GM12892 (cell line): ENCODE results near the gene EML6. TPM values are rescaled to one million over a fixed set of nuclear protein-coding genes. Genes with fewer than 3 reads are reported as not detected.

ENCODE experiments used
- DNase-seq: peaks from one replicate; pipeline ENCODE4 v3.0.0; 2011; ENCODE audit not compliant: insufficient read length
- FAIRE-seq: peaks from 2 replicates; lab custom pipeline; 2011; peaks lifted over from hg19 to GRCh38; lab: Jason Lieb, UNC
- POLR2A ChIP-seq: IDR thresholded peaks from 2 replicates; pipeline ENCODE4 v1.6.1; 2011; ENCODE audit warnings: low read depth, low read length, control low read depth
- POLR2AphosphoS5 ChIP-seq: IDR thresholded peaks from 2 replicates; pipeline ENCODE4 v1.6.1; 2011; ENCODE audit warnings: low read depth, low read length, control low read depth
- TAF1 ChIP-seq: IDR thresholded peaks from 2 replicates; pipeline ENCODE4 v1.6.1; 2011; ENCODE audit warnings: low read depth, mild to moderate bottlenecking, control low read depth, low read length, borderline replicate concordance
- polyA plus RNA-seq: library from polyadenylated mRNA; unstranded; fragments of >200 nt; gene quantifications from one replicate; pipeline ENCODE4 v1.2.1, GENCODE V29; 2012; ENCODE audit warnings: missing spikeins, inconsistent platforms; ENCODE audit not compliant: missing spikeins

The EML6 gene
- polyA plus RNA-seq: 0.34 TPM

DNA sequence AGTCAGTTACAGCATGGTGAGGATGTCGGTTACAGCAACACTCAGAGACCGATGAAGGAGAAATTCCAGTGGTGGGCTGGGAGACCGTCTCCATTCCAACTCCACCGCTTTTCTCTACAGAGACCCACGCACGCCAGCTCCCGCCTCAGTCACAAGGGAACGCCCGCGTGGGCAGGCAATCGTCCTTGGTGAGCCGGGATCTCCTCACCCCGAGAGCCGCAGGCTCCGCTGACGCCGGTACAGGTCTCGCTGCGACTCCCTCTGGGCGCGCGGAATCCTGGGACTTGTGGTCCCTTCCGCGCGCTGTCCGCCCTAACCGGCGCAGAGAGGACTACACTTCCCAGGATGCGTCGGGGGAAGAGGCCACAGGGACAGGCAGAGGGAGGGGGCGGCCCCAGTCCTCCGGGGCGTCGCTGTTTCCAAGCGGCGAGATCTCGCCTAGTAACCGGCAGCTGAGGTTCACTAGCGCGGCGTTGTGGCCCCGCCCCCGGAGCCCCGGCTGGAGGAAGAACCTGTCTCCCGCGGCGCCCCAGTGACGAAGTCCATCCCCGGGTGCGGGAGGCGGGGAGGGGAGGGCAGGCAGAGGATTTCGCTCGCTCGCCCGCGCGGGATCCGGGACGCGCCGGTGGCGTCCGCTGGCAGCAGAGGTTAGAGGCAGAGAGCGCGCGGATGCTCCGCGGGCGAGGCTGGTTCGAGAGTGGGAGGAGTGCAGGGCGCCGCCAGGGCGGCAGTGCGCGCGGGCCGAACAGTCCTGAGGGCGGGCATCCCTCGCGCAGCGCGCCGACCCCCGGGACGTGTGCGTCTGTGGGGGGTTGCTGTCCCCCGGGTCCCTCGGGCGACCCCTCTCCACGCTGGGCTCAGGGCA lies at the start of gene EML6:
EML6 (plus strand) TSS at position 532 of the 865 bp plus-strand sequence. CDS start 1,400 bp downstream, outside the sequence.
- TF ChIP-seq TAF1 (no peak), POLR2A (no peak), POLR2AphosphoS5 (no peak)
- FAIRE-seq (peak; percentile 98), DNase-seq (peak; percentile 97)

DNA sequence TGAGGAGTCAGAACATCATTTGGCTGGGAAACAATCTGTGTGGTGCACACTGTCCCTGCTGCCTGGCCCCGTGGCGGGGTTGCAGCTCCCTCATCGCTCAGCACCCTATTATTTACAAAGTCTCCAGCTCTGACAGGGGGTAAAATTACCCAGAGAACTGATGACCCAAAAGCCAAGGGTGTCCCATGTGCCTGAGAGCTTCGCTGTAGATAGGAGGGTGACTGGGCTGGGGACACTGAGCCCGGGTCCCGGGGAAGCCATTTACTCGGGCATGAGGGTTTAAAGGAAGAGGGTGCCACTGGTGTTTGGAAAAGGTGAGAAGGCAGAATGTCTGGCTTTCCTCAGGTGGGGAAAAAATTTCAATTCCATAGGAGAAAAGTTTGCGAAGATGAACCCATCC lies 48.2 kb upstream of the EML6 start:
- FAIRE-seq (no peak), DNase-seq (no peak)
- no peak for TF ChIP-seq TAF1
- TF ChIP-seq POLR2A: no peak
- TF ChIP-seq POLR2AphosphoS5: no peak

DNA sequence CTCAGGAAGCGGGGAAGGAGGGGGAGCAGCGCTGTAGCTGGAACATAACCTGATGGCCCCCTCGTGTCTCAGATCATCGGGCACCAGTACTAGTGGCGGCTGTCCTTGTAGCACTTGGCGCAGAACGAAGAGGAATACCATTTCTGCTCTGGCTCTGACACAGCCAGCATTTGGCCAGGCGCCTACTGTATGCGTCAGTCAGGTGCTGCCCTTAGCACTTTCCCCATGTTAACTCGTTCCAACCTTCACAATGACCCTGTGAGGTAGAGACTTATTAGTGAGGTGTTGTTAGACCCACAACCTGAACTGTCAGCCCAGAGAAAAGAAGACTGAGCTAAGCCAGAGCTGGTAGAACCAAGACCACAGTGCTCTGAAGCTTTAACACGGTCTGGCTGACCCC lies 47.7 kb upstream of the EML6 start:
- TF ChIP-seq POLR2AphosphoS5 (no peak), POLR2A (no peak), TAF1 (no peak)

DNA sequence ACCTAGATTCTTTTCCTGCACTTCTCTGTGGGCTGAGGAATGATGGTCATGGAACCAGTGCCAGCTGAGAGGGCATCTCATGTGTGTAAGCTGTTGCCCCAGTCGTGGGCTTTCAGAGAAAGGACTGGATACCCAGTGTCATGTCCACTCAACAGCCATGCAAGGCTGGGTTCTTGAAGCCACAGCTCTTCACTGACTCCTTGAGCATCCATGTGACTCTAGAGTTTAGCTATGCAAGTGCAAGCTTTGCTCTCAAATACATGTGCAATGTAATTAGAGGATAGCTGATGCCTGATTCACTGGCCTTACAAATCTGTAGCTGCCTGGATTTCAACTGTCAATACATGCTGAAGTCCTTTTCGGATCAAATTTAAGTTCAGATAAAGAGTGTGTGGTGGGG lies 46.8 kb upstream of the EML6 start:
- no peak for TF ChIP-seq POLR2A
- no peak for TF ChIP-seq POLR2AphosphoS5
- TF ChIP-seq TAF1: no peak
- FAIRE-seq: no peak
- DNase-seq: no peak

More for the DNA sequence above, 47.7 kb upstream of the EML6 start:
- DNase-seq (no peak), FAIRE-seq (no peak)

DNA sequence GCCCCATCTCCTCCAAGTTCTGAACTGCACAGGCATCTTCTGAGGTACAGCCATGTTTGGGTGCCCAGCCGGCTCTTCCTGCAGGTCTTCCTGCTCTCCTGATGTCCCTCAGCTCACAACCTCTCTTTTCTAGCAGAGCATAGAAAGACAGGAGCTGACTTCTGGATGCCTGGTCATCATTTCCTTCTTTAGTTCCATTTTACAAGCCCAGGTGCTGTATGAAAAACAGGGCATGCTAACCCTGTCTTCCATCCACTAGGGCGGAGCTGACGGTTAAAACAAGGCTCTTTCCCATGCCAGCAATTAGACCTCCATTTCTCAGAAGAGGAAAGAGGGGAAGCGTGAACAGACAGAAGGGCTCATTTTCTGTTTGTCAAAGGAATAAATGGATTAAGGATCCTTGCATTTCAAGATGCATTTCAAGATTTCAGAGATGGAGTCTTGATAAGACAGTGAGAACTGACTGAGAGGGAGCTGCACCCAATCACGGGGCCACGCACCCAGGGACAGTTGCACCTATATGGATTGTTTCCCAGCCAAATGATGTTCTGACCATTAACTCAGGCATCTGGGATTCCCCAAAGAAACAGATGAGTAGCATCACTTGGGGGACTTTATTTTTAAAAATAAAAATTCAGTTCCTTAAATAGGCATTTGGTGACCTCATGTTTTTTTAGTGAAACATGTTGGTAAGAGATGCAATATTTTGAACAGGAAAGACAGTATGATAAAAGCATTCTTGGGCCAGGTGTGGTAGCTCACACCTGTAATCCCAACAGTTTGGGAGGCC lies 45.8 kb upstream of the EML6 start:
- no peak for TF ChIP-seq TAF1
- TF ChIP-seq POLR2AphosphoS5: no peak
- TF ChIP-seq POLR2A: no peak
- DNase-seq (no peak), FAIRE-seq (no peak)

DNA sequence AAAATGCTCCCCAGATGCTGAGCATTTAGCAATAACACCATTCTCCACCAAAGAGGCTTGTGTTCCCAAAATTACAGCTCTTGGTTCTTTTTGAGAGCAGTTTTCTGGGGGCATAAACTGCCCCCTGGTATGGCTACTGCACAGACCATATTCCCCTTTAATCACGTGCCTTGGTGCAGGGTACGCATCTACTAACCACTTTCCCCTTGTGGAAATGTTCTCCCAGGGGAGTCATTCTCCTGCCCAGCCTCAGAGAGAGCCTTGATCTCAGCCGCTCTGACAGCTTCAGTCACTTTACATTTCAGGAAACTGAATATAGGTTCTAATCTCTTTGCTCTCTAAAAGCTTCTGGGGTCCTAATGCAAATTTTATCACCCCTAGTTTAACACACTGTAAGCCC lies 44.7 kb upstream of the EML6 start:
- FAIRE-seq: no peak
- TF ChIP-seq POLR2A: no peak
- TF ChIP-seq TAF1: no peak
- no peak for TF ChIP-seq POLR2AphosphoS5
- DNase-seq: no peak

DNA sequence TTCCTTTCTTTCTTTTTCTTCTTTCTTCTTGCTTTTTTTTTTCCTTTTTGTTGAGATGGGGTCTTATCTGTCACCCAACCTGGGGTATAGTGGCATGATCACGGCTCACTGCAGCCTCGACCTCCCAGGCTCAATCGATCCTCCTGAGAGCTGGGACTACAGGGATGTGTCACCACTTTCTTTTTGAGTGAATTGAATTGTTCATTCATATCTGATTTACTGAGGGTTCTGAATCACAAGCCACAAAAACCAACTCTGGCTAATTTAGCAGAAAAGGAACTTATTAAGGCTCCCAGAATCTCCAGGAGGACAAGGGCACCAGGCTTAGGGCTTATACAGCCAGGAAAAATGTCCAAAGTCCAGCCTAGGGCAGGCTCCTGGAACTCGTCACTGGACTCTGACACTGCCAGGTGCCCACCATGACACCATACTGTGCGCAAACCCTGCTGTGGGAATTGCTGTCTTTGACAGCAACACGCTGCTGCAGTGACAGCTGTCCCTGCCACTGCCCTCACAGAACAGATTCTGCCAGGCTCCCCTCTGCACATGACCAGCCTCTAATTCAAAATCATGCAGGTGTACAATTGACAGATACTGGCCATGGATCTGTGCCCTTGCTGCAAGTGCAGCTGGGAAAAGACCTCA lies 42.9 kb upstream of the EML6 start:
- DNase-seq (no peak), FAIRE-seq (peak; percentile 44)
- TF ChIP-seq TAF1 (no peak), POLR2AphosphoS5 (no peak), POLR2A (no peak)

DNA sequence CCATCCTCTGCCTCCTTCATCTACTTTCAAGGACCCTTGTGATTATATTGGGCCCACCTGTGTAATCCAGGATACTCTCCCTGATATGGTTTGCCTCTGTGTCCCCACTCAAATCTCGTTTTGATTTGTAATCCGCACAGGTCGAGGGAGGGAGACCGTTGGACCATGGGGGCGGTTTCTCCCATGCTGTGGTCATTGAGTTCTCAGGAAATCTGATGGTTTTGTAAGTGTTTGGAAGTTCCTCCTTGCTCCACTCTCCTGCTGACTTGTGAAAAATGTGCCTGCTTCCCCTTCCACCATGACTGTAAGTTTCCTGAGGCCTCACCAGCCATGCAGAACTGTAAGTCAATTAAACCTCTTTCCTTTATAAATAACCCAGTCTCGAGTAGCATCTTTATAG lies 42.0 kb upstream of the EML6 start:
- FAIRE-seq (no peak), DNase-seq (no peak)
- TF ChIP-seq POLR2AphosphoS5 (no peak), POLR2A (no peak), TAF1 (no peak)

DNA sequence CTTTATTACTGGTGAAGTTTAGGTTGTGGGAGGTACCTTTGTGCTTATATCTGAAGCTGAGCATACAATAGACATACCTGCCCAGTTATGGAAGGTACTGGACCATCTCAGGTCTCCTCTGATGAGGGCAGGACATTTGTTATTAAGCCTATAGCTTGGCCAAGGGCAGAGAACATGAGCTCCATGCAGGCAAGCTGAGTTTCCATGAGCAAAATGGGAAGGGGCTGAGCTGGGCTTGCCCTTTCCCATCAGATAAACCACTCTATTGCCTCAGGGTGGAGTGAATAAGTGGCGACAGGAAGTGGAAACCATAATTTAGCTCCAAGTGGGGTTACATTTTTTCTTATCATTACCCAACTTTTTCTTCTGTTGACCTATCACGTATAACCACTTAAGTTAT lies 39.9 kb upstream of the EML6 start:
- no peak for FAIRE-seq

DNA sequence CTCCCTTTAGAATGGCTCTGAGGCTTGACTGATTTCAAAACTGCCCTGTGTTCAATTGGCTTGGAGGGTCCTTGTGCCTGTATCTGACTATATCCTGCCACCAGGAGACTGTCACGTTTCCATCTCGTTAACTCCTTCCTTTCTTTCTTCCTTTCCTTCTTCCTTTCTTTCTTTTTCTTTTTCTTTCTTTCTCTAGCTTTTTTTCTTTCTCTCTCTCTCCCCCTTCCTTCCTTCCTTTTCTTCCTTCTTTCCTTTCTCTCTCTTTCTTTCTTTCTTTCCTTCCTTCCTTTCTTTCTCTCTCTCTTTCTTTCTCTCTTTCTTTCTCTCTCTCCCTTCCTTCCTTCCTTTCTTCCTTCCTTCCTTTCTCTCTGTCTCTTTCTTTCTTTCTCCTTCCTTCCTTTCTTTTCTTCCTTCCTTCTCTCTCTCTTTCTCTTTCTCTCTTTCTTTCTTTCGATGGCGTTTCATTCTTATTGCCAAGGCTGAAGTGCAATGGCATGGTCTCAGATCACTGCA lies 38.1 kb upstream of the EML6 start:
- FAIRE-seq (no peak), DNase-seq (no peak)
- TF ChIP-seq TAF1: no peak
- TF ChIP-seq POLR2AphosphoS5: no peak
- TF ChIP-seq POLR2A: no peak

More for the DNA sequence above, 39.9 kb upstream of the EML6 start:
- no peak for DNase-seq
- TF ChIP-seq TAF1 (no peak), POLR2A (no peak), POLR2AphosphoS5 (no peak)
